ENCODE data around the gene SGK1.
A peak's percentile ranks its signal among the peaks of the same experiment; 100 is the strongest.

The SGK1 gene

GRCh38 chr6:134123666-134124208 lies 194.2 kb downstream of the SGK1 start:
- DNase-seq (ENCODE audit: low read depth) = peak; percentile 89

GRCh38 chr6:134122775-134123174 lies 195.1 kb downstream of the SGK1 start:
- no peak for DNase-seq (ENCODE audit: low read depth)

DNA sequence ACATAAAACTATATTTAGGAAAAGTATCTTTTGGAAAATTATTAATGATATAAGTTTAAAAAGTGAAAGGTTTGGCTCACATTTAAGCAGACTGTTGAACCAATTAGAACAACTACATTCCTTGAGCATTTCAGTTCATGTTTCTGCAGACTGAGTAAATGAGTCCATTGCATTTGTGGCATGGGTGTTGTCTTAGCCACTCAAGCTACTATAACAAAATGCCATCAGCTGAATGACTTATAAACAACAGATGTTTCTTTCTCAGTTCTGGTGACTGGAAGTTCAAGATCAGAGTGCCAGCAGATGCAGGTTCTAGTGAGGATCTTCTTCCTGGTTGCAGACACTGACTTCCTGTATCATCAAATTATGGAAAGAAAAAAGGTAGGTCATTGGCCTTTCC lies 198.4 kb downstream of the SGK1 start:
- no peak for DNase-seq (ENCODE audit: low read depth)

Data from amniotic epithelial cell (primary cell).